Glutamatergic neuron (in vitro differentiated cells): Measurements from ENCODE around the gene RNF144A. TPM values are rescaled to one million over a fixed set of nuclear protein-coding genes. Genes with fewer than 3 reads are reported as not detected.

Source experiments
- DNase-seq: peaks from one replicate; pipeline ENCODE4 v3.0.0; 2022
- H3K27ac Mint-ChIP-seq: one replicate; pipeline ENCODE4 v1.8.0; 2020; ENCODE audit warnings: mild to moderate bottlenecking, mixed read lengths, inconsistent platforms; ENCODE audit not compliant: unreplicated experiment
- H3K27me3 Mint-ChIP-seq: one replicate; pipeline ENCODE4 v1.8.0; 2020; ENCODE audit warnings: mild to moderate bottlenecking, moderate library complexity, mixed read lengths, inconsistent platforms; ENCODE audit not compliant: unreplicated experiment
- H3K36me3 Mint-ChIP-seq: one replicate; pipeline ENCODE4 v1.8.0; 2020; ENCODE audit warnings: mild to moderate bottlenecking, mixed read lengths, inconsistent platforms; ENCODE audit not compliant: unreplicated experiment
- H3K4me1 Mint-ChIP-seq: one replicate; pipeline ENCODE4 v1.8.0; 2020; ENCODE audit warnings: mild to moderate bottlenecking, low read depth, mixed read lengths, inconsistent platforms; ENCODE audit not compliant: unreplicated experiment
- H3K4me3 Mint-ChIP-seq: one replicate; pipeline ENCODE4 v1.8.0; 2020; ENCODE audit warnings: mild to moderate bottlenecking, mixed read lengths, inconsistent platforms; ENCODE audit not compliant: unreplicated experiment
- H3K9me3 Mint-ChIP-seq: one replicate; pipeline ENCODE4 v1.8.0; 2020; ENCODE audit warnings: mild to moderate bottlenecking, moderate library complexity, mixed read lengths, inconsistent platforms; ENCODE audit not compliant: unreplicated experiment
- CTCF ChIP-seq: fragments of 200-600 bp; sonication (generic); IDR thresholded peaks from one replicate; pipeline ENCODE4 v1.5.0; 2021; ENCODE audit not compliant: partially characterized antibody, unreplicated experiment
- total RNA-seq: library from RNA; stranded (reverse); fragmentation: NEBNext Ultra II Directional; extraction: Animal tissue kit (Norgen Biotek cat#: 25700); gene quantifications from one replicate; pipeline ENCODE4 v1.2.1, GENCODE V29; 2021; ENCODE audit not compliant: unreplicated experiment

RNF144A gene
- total RNA-seq, 1 donor from 2014 or later, result 40.2 TPM

- Mint-ChIP-seq H3K4me3 (no peak overlapping the region), H3K9me3 (peaks cover 8% of the 10 kb centered on the region), H3K4me1 (peaks cover 32% of the 10 kb centered on the region), H3K27ac (no peak overlapping the region), H3K27me3 (peaks cover 10% of the 10 kb centered on the region), H3K36me3 (peaks cover 12% of the 10 kb centered on the region)
- no peak for TF ChIP-seq CTCF
- no peak for DNase-seq
Observed at GRCh38 chr2:7030810-7031209, 113.6 kb downstream of the RNF144A start.

- Mint-ChIP-seq H3K27me3 (peaks cover 10% of the 10 kb centered on the region), H3K4me1 (peaks cover 32% of the 10 kb centered on the region), H3K9me3 (peaks cover 8% of the 10 kb centered on the region), H3K27ac (no peak overlapping the region), H3K36me3 (peaks cover 12% of the 10 kb centered on the region), H3K4me3 (no peak overlapping the region)
- TF ChIP-seq CTCF, result no peak
- DNase-seq, result no peak
Observed at GRCh38 chr2:7031547-7032245, 114.5 kb downstream of the RNF144A start.

GRCh38 chr2:7032371-7032770 lies 115.2 kb downstream of the RNF144A start:
- H3K4me1 Mint-ChIP-seq, result peaks cover 27% of the 10 kb centered on the region
- peaks cover 12% of the 10 kb centered on the region for H3K36me3 Mint-ChIP-seq
- H3K9me3 Mint-ChIP-seq, result peaks cover 8% of the 10 kb centered on the region
- no peak overlapping the region for H3K27ac Mint-ChIP-seq
- DNase-seq, result no peak
- TF ChIP-seq CTCF, result no peak
- no peak overlapping the region for H3K4me3 Mint-ChIP-seq
- peaks cover 10% of the 10 kb centered on the region for H3K27me3 Mint-ChIP-seq

- no peak for DNase-seq
- H3K4me1 Mint-ChIP-seq, result peaks cover 28% of the 10 kb centered on the region
- peaks cover 11% of the 10 kb centered on the region for H3K27me3 Mint-ChIP-seq
- peaks cover 11% of the 10 kb centered on the region for H3K9me3 Mint-ChIP-seq
- H3K4me3 Mint-ChIP-seq, result no peak overlapping the region
- H3K27ac Mint-ChIP-seq, result no peak overlapping the region
- TF ChIP-seq CTCF, result no peak
- H3K36me3 Mint-ChIP-seq, result peaks cover 10% of the 10 kb centered on the region
Observed at GRCh38 chr2:7033136-7033960, 116.1 kb downstream of the RNF144A start.

GRCh38 chr2:7034303-7034702 lies 117.1 kb downstream of the RNF144A start:
- no peak overlapping the region for H3K4me3 Mint-ChIP-seq
- H3K4me1 Mint-ChIP-seq, result peaks cover 25% of the 10 kb centered on the region
- DNase-seq, result peak; percentile 52
- peaks cover 17% of the 10 kb centered on the region for H3K27me3 Mint-ChIP-seq
- peaks cover 11% of the 10 kb centered on the region for H3K9me3 Mint-ChIP-seq
- peaks cover 12% of the 10 kb centered on the region for H3K36me3 Mint-ChIP-seq
- TF ChIP-seq CTCF, result no peak
- H3K27ac Mint-ChIP-seq, result peak overlapping the region; percentile 39
